ENCODE results near the gene MRPL52. TPM values are rescaled to one million over a fixed set of nuclear protein-coding genes. Genes with fewer than 3 reads are reported as not detected.
A peak's percentile ranks its signal among the peaks of the same experiment; 100 is the strongest.
"Not testable (repeated sequence)": the region's sequence is repeated elsewhere in the genome, so short reads cannot be mapped to it uniquely, and the experiment has no call there.

MRPL52 gene
- total RNA-seq, 1 experiment from 2014 or later = 104 TPM

DNA sequence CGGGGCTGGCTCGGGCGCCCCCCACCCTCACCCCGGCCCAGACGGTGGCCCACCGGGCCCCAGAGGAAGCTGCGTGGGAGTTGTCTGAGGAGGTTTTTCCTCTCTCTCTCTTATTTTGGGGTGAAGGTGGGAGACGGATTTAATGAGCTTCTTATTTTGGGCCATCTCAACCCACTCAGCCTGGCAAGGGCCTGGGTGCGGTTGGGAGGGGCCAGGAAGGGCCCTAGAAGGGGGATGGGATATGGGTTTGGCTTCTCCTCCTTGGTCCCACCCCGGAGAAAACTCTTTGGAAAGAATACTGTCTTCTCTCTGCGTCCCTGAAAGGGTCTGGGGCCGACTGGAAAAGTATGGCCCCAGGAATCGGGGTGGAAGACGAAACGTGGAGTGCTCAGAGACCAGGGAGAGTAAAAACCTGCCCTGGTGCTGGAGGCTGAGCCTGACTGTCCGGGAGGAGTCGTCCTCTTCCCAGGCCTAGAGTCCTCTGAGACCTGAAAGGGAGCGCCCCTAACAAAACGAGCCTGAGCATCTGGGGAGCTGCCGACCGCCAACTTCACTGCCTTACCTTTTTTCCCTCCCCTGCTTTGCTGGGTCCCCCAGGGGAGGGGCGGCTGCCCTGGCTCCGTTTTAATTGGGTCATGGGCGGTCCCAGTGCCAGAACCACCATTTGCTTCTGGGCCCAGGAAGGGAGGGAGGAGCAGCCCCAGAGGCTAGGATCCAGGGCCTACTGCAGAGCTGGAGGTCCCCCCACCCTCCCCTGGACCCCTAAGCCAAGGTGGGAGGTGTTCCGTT lies 8.3 kb downstream of the MRPL52 start:
- DNase-seq (ENCODE audit: low read depth) = peak; percentile 68

DNA sequence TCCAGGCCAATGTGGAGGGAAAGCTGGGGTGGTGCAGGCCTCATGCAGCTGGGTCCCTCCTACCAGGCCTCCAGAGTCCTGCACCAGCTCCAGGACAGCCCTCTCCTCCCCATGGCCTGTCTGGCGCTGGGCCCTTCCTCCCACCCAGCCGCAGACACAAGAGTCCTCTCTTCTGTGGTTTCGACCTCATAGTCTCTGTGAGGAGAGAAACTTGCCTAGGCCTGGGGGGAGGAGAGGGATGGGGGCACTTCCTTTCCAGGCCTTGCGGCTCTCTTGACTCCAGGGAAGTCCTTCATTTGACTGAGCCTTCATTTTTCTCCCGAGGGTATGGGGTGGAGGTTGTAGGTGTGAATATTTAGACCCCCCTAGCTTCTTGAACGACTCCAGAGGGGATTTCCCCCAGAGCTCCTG lies 8.9 kb downstream of the MRPL52 start:
- DNase-seq (ENCODE audit: low read depth) = peak; percentile 77

DNA sequence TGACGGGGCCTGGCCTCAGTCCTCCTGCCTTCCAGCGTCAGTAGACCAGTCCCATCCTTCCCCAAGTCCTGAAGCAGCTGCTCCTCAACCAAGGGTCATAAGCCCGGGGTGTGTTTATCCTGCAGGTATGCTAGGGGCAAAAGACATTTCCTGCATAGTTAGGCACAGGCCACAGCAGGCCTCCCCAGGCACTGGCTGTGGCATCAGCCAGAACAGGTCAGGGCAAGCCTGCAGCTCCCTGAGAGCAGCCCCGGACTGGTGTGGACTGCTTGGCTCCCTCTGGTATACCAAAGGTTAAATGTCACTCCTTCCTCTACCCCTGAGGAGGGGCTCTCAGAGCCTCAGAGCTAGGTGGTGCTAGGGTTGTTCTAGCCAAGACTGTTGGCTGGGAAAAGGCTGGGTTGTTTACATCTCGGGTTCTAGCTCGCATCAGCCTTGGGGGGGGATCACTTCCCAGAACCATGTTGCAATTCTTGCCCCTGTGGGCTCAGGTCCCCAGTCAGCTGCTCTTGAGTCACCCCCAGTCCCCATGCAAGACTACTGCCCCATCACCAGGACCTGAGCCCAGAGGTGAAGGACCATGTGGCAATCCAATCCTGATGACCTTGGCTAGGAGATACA lies 9.6 kb downstream of the MRPL52 start:
- DNase-seq (ENCODE audit: low read depth) = no peak

DNA sequence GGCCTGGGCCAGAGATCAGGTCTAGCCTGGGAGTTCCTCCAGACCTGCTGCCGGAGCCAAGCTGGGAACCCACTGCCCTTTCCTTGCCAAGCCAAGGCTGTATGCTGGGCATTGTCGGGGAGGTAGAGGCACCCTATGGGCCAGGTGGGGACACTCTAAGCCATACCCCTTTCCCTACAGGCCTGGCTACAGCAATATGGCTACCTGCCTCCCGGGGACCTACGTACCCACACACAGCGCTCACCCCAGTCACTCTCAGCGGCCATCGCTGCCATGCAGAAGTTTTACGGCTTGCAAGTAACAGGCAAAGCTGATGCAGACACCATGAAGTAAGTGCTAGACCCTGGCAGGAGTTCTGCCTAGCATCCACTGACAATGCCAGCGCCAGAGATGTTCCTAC lies 11.6 kb downstream of the MRPL52 start:
- no peak for DNase-seq (ENCODE audit: low read depth)

DNA sequence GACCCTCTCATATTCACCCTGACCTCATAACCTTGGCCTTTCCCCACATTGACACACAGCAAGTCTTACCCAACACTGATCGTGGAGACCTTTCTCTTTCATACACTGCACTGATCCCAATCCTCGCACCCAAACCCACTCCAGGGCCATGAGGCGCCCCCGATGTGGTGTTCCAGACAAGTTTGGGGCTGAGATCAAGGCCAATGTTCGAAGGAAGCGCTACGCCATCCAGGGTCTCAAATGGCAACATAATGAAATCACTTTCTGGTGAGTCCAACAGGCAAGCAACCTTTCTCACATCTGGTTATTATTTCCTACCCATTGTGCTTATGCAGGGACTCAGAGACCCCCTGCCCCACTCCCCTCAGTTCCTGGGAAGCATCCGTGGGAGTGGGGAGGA lies 12.1 kb downstream of the MRPL52 start:
- no peak for DNase-seq (ENCODE audit: low read depth)

DNA sequence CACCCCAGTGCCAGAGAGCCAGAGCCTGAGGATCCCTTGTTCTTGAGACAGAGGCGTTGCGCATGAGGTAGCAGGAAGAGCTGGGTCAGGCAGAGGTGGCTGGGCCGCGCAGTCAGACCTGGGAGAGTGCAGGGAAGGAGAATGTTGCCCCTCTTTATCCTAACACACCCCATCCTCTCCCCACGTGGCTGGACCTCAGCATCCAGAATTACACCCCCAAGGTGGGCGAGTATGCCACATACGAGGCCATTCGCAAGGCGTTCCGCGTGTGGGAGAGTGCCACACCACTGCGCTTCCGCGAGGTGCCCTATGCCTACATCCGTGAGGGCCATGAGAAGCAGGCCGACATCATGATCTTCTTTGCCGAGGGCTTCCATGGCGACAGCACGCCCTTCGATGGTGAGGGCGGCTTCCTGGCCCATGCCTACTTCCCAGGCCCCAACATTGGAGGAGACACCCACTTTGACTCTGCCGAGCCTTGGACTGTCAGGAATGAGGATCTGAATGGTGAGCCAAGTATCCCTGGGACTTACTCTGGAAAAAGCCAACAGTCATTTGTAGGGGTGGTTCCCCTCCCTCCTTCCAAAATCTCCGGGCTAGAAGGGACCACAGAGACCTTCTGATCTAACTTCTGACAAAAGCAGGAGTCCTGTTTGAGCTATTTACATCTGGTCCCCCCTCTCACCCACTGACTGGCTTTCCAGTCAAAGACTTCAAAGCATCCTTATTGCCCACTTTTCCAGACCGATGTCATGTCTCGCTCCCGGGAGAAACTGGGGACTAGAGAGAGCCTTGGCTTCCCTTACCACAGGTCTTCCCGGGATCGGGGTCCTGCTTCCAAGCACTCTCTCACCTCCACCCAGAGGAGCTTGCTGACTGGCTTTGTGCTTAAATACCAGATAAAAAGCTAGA lies 12.8 kb downstream of the MRPL52 start:
- no peak for DNase-seq (ENCODE audit: low read depth)

DNA sequence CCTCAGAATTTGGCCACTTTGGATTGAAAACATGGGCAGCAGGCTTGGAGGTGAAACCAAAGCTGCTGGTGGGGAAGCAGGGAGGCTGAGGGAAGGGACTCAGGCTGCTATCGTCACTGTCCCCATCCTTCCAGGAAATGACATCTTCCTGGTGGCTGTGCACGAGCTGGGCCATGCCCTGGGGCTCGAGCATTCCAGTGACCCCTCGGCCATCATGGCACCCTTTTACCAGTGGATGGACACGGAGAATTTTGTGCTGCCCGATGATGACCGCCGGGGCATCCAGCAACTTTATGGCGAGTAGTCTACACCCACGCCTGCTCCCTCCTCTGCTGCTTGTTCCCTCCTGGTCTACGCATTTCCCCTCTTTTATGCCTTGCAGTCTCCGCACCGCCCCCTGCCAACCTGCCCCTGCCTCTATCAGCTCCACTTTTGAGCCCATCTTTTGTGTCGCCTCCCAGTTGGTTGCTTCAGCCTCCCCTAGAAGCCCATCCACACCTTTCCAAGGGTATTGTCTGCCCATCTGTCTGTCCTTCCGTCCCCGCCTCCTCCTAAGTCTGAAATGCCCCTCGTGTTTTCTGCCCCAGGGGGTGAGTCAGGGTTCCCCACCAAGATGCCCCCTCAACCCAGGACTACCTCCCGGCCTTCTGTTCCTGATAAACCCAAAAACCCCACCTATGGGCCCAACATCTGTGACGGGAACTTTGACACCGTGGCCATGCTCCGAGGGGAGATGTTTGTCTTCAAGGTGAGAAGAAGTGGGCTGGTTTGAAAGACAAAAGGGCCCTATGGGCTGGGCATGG lies 13.6 kb downstream of the MRPL52 start:
- DNase-seq (ENCODE audit: low read depth) = no peak

DNA sequence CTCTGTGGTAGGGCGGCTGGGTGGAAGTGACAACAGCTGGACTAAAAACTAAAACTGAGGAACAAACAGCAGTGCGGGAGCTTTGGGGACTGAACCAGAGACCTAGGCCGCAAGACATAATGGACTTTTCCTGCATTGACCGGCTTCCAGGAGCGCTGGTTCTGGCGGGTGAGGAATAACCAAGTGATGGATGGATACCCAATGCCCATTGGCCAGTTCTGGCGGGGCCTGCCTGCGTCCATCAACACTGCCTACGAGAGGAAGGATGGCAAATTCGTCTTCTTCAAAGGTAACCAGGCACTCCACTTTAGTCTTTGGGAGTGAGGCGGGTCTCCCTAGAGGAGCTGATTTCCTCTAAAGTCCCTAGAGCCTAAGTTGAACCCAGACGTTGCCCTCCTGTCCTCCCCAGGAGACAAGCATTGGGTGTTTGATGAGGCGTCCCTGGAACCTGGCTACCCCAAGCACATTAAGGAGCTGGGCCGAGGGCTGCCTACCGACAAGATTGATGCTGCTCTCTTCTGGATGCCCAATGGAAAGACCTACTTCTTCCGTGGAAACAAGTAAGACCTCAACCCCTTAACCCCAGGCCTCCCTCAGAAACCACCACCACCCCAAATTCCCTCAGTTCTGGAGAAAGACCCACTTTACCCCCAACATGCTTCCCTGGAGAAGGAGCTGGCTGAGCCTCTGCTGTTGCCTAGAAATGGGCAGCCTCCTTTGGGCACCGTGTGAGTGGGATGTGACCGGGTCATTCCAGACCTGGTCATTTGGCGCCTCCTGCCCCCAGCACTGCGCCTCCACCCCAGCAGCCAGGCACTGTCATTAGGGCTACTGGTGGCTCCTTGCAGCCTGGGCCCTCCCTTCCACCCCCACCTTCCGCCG lies 14.8 kb downstream of the MRPL52 start:
- DNase-seq (ENCODE audit: low read depth) = no peak

DNA sequence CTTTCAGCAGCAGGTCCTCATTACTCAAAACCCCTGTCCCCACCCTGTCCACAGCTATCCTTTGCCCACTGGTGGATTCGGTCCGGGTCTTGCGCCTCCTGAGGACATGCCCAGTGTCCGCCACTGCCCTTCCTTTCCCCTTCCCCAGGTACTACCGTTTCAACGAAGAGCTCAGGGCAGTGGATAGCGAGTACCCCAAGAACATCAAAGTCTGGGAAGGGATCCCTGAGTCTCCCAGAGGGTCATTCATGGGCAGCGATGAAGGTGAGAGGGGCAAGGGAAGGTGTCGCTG lies 15.4 kb downstream of the MRPL52 start:
- no peak for DNase-seq (ENCODE audit: low read depth)

DNA sequence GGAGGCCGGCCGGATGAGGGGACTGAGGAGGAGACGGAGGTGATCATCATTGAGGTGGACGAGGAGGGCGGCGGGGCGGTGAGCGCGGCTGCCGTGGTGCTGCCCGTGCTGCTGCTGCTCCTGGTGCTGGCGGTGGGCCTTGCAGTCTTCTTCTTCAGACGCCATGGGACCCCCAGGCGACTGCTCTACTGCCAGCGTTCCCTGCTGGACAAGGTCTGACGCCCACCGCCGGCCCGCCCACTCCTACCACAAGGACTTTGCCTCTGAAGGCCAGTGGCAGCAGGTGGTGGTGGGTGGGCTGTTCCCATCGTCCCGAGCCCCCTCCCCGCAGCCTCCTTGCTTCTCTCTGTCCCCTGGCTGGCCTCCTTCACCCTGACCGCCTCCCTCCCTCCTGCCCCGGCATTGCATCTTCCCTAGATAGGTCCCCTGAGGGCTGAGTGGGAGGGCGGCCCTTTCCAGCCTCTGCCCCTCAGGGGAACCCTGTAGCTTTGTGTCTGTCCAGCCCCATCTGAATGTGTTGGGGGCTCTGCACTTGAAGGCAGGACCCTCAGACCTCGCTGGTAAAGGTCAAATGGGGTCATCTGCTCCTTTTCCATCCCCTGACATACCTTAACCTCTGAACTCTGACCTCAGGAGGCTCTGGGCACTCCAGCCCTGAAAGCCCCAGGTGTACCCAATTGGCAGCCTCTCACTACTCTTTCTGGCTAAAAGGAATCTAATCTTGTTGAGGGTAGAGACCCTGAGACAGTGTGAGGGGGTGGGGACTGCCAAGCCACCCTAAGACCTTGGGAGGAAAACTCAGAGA lies 16.3 kb downstream of the MRPL52 start:
- DNase-seq (ENCODE audit: low read depth) = no peak

DNA sequence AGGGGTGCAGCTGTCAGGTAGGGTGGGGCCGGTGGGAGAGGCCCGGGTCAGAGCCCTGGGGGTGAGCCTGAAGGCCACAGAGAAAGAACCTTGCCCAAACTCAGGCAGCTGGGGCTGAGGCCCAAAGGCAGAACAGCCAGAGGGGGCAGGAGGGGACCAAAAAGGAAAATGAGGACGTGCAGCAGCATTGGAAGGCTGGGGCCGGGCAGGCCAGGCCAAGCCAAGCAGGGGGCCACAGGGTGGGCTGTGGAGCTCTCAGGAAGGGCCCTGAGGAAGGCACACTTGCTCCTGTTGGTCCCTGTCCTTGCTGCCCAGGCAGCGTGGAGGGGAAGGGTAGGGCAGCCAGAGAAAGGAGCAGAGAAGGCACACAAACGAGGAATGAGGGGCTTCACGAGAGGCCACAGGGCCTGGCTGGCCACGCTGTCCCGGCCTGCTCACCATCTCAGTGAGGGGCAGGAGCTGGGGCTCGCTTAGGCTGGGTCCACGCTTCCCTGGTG lies 17.2 kb downstream of the MRPL52 start:
- DNase-seq (ENCODE audit: low read depth) = no peak

DNA sequence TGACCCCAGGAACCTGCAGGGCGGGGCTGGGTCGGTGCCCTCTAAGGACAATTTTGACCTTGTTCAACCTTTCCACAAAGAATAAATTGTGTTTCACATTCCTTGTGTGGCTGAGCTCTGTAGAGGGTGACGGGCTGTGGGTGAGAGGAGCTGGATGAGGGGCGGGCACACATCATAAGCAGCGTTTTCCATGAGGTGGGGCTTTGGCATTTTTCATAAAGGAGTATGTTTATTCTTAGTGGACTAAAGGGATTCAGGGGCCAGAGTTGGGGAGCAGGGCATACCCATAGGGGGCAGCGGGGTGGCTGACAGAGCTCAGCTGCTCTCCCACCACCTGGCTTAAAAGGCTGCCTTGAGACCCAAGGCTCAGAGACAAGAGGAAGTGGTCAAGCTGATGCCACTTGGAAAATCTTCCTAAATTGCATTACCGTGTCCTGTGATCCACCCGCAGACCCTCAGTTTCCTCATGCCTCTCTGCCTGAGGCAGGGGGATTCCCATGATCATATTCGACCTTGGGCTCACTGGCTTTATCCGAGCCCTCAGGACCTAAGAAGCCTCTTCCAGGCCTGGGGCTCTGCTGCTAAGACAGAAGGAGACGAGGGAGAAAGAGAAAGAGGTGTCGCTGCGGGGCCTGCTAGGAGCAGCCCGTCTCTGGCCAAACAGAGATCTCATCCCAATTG lies 18.1 kb downstream of the MRPL52 start:
- DNase-seq (ENCODE audit: low read depth) = peak; percentile 78

DNA sequence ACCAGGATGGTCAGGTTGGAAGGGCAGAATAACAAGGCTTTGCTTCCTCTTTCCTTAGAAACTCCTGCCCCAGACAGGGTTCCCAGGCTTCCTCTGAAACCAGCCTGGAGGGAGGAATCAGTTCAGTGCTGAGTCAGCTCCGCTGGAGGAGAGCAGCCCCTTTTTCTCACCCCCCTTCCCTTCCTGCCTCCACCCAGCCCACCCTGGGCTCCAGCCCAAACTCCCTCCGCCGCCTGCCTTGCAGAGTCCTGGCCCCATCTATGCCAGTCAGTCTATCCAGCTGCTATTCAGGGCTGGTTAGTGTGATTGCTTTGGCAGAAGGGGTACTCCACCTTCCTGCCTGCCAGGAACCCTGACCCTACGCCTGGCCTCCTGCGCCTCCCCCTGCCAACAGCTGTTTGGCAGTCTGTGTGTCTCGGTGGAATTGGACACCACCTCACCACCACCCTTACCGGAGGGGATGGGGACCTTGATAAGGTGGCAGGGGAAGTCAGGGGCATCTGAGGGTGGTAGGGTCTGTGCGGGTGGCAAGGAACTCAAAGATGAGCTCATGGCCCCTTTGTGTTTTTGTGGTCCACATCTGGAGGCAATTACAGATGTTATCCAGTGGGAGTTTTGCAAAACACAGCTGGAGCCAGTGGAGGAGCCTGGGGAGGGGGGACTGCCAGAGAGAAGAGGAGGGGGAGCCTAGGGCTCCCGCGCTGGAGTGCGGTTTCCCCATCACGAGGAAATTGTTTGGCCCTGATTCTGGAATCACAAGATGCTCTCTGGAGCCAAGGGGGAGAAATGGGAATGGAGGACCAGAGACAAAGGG lies 18.9 kb downstream of the MRPL52 start:
- peak; percentile 90 for DNase-seq (ENCODE audit: low read depth)

DNA sequence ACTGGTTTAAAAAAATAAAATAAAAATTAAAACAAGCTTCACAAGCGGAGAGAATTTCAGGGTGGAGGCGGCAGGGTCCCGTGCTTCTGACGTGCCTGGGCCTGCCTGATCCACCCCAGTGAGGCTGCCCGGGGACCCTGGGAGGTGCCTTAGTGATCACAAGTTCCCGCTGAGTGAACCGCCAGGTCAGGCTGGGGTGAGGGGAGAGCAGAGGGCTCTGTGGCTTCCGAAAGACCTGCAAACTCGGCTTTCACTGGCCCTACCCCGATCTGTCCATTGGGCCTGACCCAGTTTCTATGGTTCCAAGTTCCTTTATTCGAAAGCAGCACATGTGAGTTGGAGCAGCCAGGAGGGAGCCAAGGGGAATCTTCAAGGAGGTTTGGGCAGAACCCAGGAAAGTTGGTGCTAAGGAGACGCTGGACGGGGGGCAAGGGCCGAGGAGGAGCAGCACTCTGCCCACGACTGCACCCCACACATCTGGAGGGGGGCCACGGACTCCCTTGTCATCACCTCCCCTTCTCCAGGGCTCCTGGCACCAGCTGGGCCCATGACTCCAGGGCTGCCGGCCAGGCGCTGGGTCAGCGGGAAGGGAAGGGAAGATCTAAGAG lies 19.6 kb downstream of the MRPL52 start:
- no peak for DNase-seq (ENCODE audit: low read depth)

DNA sequence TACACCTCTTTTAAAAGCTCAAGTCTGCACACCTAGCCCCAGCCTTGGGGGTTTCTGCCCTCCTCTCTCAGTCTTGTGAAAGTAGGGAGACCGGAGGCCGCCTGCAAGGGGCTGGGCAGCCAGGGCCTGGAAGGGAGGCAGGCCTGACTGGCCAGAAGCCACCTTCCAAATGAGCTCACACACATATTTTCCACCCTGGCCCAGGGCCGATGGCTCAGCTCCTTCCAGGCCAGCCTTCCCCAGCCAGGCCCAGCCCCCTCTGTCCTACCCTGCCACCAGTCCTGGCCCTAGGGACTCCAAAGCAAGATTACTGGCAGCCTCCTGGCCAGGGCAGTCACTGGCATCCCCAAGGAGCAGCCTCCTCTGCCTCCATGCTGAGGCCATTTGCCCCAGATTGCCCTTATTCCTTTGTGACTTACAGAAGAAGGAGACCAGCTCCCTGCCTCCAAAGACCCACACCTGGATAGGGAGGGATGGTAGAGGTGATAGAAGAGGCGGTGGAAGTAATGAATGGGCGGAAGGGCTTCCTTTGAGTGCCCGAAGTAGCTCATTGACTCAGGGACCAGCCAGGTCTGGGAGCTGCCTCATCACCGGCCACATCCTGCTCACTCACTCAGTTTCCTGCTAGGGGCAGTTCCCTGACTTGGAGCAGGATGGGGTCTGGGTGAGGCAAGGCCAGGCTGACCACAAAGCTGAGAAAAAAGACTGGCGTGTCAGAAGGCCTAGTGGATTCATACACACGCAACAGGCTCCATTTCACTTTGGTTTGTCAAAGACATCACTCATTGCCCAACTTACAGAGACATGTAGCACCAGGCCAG lies 21.5 kb downstream of the MRPL52 start:
- DNase-seq (ENCODE audit: low read depth) = peak; percentile 99

DNA sequence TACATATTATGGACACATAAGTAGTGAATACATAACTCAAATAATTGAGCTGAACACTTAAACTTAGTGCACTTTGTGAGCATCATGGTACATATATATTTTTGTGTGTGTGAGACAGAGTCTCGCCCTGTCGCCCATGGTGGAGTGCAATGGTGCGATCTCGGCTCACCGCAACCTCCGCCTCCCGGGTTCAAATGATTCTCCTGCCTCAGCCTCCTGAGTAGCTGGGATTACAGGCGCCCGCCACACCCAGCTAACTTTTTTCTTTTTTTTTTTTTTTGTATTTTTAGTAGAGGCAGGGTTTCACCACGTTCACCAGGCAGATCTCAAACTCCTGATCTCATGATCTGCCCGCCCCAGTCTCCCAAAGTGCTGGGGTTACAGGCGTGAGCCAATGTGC lies 22.5 kb downstream of the MRPL52 start:
- DNase-seq (ENCODE audit: low read depth) = not testable (repeated sequence)

DNA sequence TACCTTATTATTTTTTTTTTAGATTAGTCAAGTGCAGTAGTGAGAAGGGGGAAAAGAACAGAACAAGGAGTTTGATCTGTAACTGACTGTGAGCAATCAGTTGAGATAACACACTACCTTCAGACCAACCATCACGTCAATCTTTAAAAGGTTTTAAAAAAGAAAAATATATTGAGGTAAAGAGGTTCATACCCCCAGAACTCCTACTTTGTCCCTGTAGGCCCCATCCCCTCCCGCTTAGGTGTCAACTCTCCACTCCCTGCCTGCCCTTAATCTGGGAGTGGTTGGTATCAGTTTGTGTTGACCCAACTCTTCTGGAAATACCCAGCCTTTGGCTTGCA lies 22.9 kb downstream of the MRPL52 start:
- no peak for DNase-seq (ENCODE audit: low read depth)
